ACHN (cell line): ENCODE results near the gene CCNI2.

Source experiments
- DNase-seq: peaks from one replicate; pipeline ENCODE4 v3.0.0-alpha.2; 2015
- in situ Hi-C: cut with HindIII; loops from 2 replicates; pipeline ENCODE4 v1.10.0; 2017; ENCODE audit warnings: low sequenced_read_pairs, low pct_ligation_motif_present, low pct_unique_long_range_greater_than_20kb

The CCNI2 gene

GRCh38 chr5:132762246-132763000 lies 15.2 kb downstream of the CCNI2 start:
- no peak for DNase-seq
- in situ Hi-C loops, result no loop called here

- DNase-seq, result no peak
- in situ Hi-C loops, result no loop called here
These were observed 16.2 kb downstream of the CCNI2 start for GRCh38 chr5:132763181-132764036.

DNA sequence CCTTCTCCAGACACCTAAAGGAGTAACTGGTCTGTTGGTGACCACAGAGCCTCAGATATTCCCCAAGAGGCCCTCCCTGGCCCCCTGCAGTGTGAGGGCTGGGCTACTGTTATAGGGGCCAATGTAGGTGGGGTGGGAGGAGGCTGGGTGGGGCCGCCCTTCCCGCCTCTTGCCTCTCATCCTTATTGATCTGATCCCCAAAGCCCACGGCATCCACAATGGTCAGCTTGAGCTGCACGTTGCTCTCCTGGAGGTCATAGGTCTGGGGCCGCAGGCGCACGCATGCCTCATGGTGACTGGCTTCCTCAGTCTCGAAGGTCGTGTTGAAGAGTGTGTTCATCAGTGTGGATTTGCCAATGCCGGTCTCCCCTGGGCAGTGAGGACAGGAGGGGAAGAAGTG lies 16.8 kb downstream of the CCNI2 start:
- DNase-seq, result no peak
- in situ Hi-C loops, result no loop called here

GRCh38 chr5:132764671-132765238 lies 17.5 kb downstream of the CCNI2 start:
- DNase-seq, result no peak
- in situ Hi-C loops, result no loop called here

- DNase-seq, result no peak
- in situ Hi-C loops, result no loop called here
These were observed 18.2 kb downstream of the CCNI2 start for GRCh38 chr5:132765311-132766019.

DNA sequence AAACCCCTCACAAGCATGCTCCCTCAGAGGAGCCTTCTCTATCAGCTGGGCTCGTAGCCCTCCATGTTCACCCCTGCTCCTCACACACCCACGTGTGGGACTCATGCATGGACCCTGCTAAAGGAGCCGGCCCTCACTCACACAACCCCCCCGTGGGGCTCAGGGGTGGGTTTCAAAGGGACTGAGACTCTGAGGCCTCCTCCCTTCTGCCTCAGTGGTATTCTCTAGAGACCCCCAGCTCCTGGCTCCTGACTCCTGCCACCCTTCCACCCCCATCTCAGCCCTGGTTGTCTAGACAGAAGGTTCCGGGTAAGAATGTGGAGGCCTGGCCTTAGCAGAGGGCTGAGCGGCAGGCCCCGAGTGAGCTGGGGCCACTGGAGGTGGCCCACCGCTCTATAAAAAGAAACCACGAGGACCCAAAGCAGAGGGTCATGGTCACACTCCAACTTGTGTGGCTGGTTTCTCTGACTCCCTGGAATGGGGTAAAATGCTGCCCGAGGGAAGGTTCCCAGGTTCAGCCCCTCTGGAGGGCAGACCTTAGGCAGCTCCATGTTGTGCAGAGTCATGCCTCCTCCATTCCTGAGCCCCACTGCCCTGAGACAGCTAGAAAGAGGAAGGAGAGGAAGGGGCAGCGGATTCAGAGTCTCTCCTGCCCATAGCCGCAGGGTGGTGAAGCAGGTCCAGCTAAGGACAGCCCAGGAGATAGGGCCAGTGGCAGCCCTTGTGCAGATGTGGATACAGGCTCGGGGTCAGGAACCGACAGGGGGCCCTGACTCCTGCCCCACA lies 19.0 kb downstream of the CCNI2 start:
- in situ Hi-C loops, result no loop called here
- no peak for DNase-seq

- in situ Hi-C loops, result no loop called here
- DNase-seq, result no peak
These were observed 19.5 kb downstream of the CCNI2 start for GRCh38 chr5:132766806-132767055.

DNA sequence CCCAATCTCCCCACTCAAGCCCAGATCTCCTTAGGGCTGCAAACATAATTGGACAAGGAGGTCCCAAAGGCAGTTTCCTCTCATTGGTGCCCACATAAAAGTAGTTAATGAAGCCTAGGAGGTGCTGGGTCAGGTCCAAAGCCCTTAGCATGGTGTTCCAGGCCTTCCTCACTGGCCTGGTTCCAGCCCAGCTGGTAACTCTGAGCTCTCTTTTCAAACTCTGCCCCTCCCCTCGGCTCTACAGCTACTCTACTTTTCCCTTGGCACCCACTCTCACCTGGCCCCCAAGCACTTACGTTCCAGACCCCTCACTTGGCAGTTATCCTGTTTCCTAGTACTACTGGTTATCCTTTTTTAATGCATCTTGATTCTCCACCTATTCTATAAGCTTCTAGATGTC lies 19.9 kb downstream of the CCNI2 start:
- in situ Hi-C loops, result no loop called here
- no peak for DNase-seq

DNA sequence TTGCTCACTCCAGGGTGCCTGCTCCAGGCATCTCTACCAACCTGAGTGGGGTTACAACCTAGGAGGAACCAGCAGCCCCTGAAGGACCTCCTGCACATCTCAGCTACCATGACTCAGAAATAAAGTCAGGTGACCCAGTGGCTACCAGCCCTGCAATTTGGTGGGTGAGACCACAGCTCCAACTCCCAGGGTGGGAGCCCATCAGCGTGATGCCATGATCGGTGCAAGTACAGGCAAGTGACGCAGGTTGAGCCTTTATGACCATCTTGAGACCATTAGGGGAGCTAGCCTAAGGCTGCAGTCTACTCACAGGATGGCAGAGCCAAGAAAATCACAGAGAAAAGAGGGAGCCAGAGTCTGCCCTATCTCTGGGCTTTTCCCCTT lies 21.3 kb downstream of the CCNI2 start:
- no peak for DNase-seq
- in situ Hi-C loops, result no loop called here

DNA sequence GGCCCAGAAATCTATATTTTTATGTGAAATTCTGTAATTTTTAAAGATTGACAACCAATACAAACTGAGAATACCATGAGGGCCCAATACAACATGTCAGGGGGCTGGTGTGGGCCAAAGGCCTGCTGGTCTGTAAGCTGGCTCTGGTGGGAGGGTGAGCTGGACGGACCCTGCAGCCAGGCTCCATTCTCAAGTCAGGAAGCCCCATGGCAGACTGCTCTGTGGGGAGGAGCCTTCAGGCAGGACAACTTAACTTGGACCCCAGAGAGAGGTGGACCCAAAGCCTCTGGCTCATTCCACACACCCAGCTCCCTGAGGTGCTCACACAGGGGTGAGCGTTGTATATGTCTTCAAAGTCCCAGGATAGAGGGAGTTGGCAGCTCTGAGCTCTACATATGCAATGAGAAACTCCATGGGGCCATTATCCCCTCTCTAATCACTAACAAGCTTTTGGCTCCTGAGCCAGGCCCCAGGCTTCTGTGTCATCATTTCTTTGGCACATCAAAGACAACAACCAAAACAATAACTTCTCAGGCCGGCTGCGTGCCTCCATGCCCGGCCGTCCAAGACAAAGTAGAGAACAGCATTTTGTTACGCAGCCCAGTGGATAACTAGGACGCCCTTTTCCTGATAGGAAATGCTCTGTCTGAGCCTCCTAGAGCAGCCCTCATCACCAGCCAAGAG lies 23.4 kb downstream of the CCNI2 start:
- DNase-seq, result no peak
- in situ Hi-C loops, result no loop called here

GRCh38 chr5:132771503-132771998 lies 24.3 kb downstream of the CCNI2 start:
- DNase-seq, result peak; percentile 80
- in situ Hi-C loops, result no loop called here

DNA sequence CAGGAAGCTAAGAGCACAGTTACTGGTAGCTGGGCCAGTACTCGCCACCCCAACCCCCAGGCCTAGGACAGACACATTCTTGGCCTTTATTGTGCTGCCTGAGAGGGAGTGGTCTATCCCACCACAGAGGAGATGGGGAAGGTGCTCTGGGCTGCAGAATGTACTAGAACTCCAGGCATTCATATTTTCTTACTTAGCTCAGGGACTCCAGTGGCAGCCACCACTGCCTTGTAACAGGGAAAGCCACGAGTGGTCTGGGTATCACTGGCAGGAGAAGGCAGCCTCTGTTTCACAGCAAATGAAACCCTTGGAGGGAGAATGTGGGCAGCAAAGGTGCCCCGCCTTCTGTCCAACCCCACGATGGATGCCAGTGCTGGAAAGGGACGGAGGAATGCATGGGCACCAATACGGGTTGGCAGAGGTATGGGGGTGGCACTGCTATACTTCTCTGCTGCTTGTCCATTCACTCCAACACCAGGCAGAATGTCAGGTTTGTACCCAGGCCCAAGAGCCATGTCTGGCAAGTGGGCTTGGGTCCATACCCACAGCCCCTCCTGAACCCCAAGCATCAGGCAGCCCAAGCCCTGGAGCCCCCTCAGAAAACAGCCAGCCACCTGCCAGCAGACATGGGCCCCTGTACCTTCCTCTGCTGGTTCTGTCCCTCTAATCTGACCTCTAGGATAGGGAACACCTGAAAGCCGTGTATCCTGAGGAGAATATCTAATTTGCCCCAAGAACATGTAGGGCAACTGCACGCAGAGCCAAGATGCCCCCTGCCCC lies 25.3 kb downstream of the CCNI2 start:
- no peak for DNase-seq
- in situ Hi-C loops, result no loop called here

- in situ Hi-C loops, result no loop called here
These were observed 25.9 kb downstream of the CCNI2 start for GRCh38 chr5:132773114-132773513.

DNA sequence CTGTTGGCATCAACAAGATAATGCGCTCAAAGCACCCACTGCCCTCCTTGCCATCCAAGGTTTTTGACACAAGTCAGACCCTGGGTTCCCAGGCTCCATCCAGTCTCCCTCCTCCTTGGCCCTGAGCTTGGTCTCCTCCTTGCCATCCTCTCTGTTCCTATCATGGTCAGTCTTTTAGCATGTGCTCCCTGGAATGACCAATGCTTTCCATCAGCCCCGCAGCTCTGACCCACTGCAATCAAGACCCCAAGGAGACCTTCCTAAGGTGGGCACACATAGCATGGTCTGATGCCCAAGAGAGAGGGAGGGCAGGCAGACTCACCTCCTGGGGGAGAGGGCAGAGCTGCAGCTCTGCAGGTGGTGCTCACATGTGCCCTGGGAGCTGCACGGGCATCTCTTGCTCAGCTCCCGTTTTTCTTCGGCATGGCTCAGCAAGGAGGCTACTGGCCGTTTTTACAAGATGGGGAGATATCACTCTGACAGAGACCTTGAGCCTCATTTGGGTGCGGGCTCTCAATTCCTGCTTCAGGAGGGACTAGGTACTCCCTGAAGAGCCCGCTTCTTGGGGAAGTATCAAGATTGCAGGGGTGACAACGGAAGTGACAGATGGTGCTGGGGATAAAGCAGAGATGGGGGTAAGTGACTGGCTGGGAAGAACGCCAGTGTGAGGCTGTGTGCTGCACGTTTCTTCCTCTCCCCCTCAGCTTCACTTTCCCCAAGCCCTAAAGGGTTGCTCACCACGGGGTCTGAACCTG lies 26.6 kb downstream of the CCNI2 start:
- no peak for DNase-seq
- in situ Hi-C loops, result no loop called here

More at GRCh38 chr5:132773114-132773513, 25.9 kb downstream of the CCNI2 start:
- no peak for DNase-seq

GRCh38 chr5:132774406-132774805 lies 27.2 kb downstream of the CCNI2 start:
- no peak for DNase-seq
- in situ Hi-C loops, result no loop called here

GRCh38 chr5:132774896-132775295 lies 27.7 kb downstream of the CCNI2 start:
- in situ Hi-C loops, result no loop called here
- no peak for DNase-seq
